Brain microvascular endothelial cell (primary cell): ENCODE results near the gene BAIAP3.

Source experiments
- DNase-seq: peaks from one replicate; pipeline ENCODE4 v3.0.0-alpha.2; 2020
- H3K27ac ChIP-seq: fragments of 250-450 bp; sonication (Bioruptor Pico); 2 replicates; pipeline ENCODE4 v1.5.1; 2020; ENCODE audit warnings: mild to moderate bottlenecking, moderate library complexity
- H3K27me3 ChIP-seq: fragments of 250-450 bp; sonication (Bioruptor Pico); replicated peaks from 2 replicates; pipeline ENCODE4 v1.5.1; 2020; ENCODE audit warnings: mild to moderate bottlenecking
- H3K36me3 ChIP-seq: fragments of 250-450 bp; sonication (Bioruptor Pico); replicated peaks from 2 replicates; pipeline ENCODE4 v1.5.1; 2020; ENCODE audit warnings: mild to moderate bottlenecking
- H3K4me3 ChIP-seq: 2 replicates; pipeline ENCODE4 v1.5.1; 2011; ENCODE audit warnings: low read depth, mild to moderate bottlenecking, control low read depth, low read length, moderate library complexity
- CTCF ChIP-seq: IDR thresholded peaks from 2 replicates; pipeline ENCODE4 v1.5.1; 2011; ENCODE audit warnings: low read depth, mild to moderate bottlenecking, moderate library complexity, low read length, control low read depth, inconsistent platforms; ENCODE audit errors: missing control alignments
- in situ Hi-C: cut with HindIII; loops from 2 replicates; pipeline ENCODE4 v1.10.0; 2017; ENCODE audit warnings: low sequenced_read_pairs, low pct_ligation_motif_present

The BAIAP3 gene

GRCh38 chr16:1323296-1324239 lies 9.9 kb upstream of the BAIAP3 start:
- no peak for TF ChIP-seq CTCF
- no peak overlapping the region for H3K27ac ChIP-seq
- H3K36me3 ChIP-seq, result peaks cover 56% of the 10 kb centered on the region
- in situ Hi-C loops, result no loop called here
- no peaks in the 10 kb centered on the region for H3K27me3 ChIP-seq
- H3K4me3 ChIP-seq, result no peak overlapping the region
- no peak for DNase-seq

- no peaks in the 10 kb centered on the region for H3K27me3 ChIP-seq
- TF ChIP-seq CTCF, result no peak
- no peak overlapping the region for H3K4me3 ChIP-seq
- peaks cover 48% of the 10 kb centered on the region for H3K36me3 ChIP-seq
- in situ Hi-C loops, result no loop called here
- no peak overlapping the region for H3K27ac ChIP-seq
- DNase-seq, result no peak
These were observed 9.1 kb upstream of the BAIAP3 start for GRCh38 chr16:1324286-1324826.

- in situ Hi-C loops, result no loop called here
- no peak for TF ChIP-seq CTCF
- Histone ChIP-seq H3K27me3 (no peaks in the 10 kb centered on the region), H3K36me3 (peaks cover 39% of the 10 kb centered on the region), H3K4me3 (no peak overlapping the region), H3K27ac (no peak overlapping the region)
- DNase-seq, result no peak
These were observed 8.2 kb upstream of the BAIAP3 start for GRCh38 chr16:1325261-1325660.

GRCh38 chr16:1325673-1326371 lies 7.6 kb upstream of the BAIAP3 start:
- Histone ChIP-seq H3K27ac (no peak overlapping the region), H3K4me3 (no peak overlapping the region), H3K27me3 (no peaks in the 10 kb centered on the region), H3K36me3 (peaks cover 33% of the 10 kb centered on the region)
- no peak for TF ChIP-seq CTCF
- DNase-seq, result no peak
- in situ Hi-C loops, result no loop called here

- Histone ChIP-seq H3K27ac (no peak overlapping the region), H3K27me3 (peaks cover 2% of the 10 kb centered on the region), H3K4me3 (no peak overlapping the region), H3K36me3 (peaks cover 30% of the 10 kb centered on the region)
- in situ Hi-C loops, result no loop called here
- DNase-seq, result no peak
- no peak for TF ChIP-seq CTCF
These were observed 7.1 kb upstream of the BAIAP3 start for GRCh38 chr16:1326391-1326790.
